PC-9 (cell line): ENCODE results near the gene AEBP1. TPM values are rescaled to one million over a fixed set of nuclear protein-coding genes. Genes with fewer than 3 reads are reported as not detected.

Experiments used
- BruUV-seq: library from RNA; stranded (reverse); fragments of 400-500 nt; replicated peaks from 2 replicates; lab custom pipeline; 2021; lab: Mats Ljungman, UMichigan
- CTCF ChIA-PET: fragments of 300-600 bp; sonication (Branson Sonifier 250); formaldehyde crosslinking; loops from one replicate; lab custom pipeline; 2022; ENCODE audit warnings: antibody characterized with exemption; lab: Charles Lee
- POLR2A ChIA-PET: fragments of 300-600 bp; sonication (Branson Sonifier 250); formaldehyde crosslinking; loops from one replicate; lab custom pipeline; 2022; ENCODE audit warnings: antibody characterized with exemption; ENCODE audit not compliant: unreplicated experiment; lab: Charles Lee
- DNase-seq, 2 experiments: peaks; one replicate each; pipeline versions ENCODE4 v3.0.0 to v3.0.0-alpha.2; 2015 to 2022; ENCODE audit warnings: mixed read lengths in 1 of 2
- H2AFZ ChIP-seq: fragments of 200-600 bp; sonication (generic); 2 replicates; pipeline ENCODE4 v1.8.1; 2017; ENCODE audit warnings: antibody characterized with exemption
- H3F3A ChIP-seq: fragments of 200-600 bp; sonication (generic); 2 replicates; pipeline ENCODE4 v1.8.1; 2017; ENCODE audit warnings: antibody characterized with exemption, mild to moderate bottlenecking, low read depth; ENCODE audit not compliant: insufficient read depth
- H3K27ac ChIP-seq: fragments of 200-600 bp; sonication (generic); 2 replicates; pipeline ENCODE4 v1.6.1; 2016; ENCODE audit warnings: mixed run types
- H3K27me3 ChIP-seq: fragments of 200-600 bp; sonication (generic); 2 replicates; pipeline ENCODE4 v1.6.1; 2016; ENCODE audit warnings: low read depth, mixed run types; ENCODE audit not compliant: insufficient read depth
- H3K36me3 ChIP-seq: fragments of 200-600 bp; sonication (generic); 2 replicates; pipeline ENCODE4 v1.6.1; 2016; ENCODE audit warnings: low read depth, mixed run types
- H3K4me1 ChIP-seq: fragments of 200-600 bp; sonication (generic); replicated peaks from 2 replicates; pipeline ENCODE4 v1.6.1; 2016; ENCODE audit warnings: mixed run types; ENCODE audit not compliant: insufficient read depth
- H3K4me2 ChIP-seq: fragments of 200-600 bp; sonication (generic); 2 replicates; pipeline ENCODE4 v1.6.1; 2017; ENCODE audit warnings: mixed run types
- H3K4me3 ChIP-seq: fragments of 200-600 bp; sonication (generic); 2 replicates; pipeline ENCODE4 v1.6.1; 2016; ENCODE audit warnings: mixed run types
- H3K79me2 ChIP-seq: fragments of 200-600 bp; sonication (generic); 2 replicates; pipeline ENCODE4 v1.6.1; 2017; ENCODE audit warnings: low read depth, mixed run types
- H3K9me2 ChIP-seq: fragments of 200-600 bp; sonication (generic); 2 replicates; pipeline ENCODE4 v1.8.1; 2017; ENCODE audit warnings: mild to moderate bottlenecking; ENCODE audit not compliant: insufficient read depth
- H3K9me3 ChIP-seq: fragments of 200-600 bp; sonication (generic); 2 replicates; pipeline ENCODE4 v1.8.1; 2016; ENCODE audit warnings: low read depth; ENCODE audit not compliant: insufficient read depth
- H4K20me1 ChIP-seq: fragments of 200-600 bp; sonication (generic); 2 replicates; pipeline ENCODE4 v1.8.1; 2017; ENCODE audit not compliant: insufficient read depth
- EZH2 ChIP-seq: fragments of 200-600 bp; sonication (generic); IDR thresholded peaks from 2 replicates; pipeline ENCODE4 v1.8.0; 2017; ENCODE audit warnings: antibody characterized with exemption, low read depth
- intact Hi-C: fragments of 100-400 bp; cut with micrococcal nuclease; formaldehyde crosslinking; loops from one replicate; pipeline ENCODE4 v1.10.0; 2022; ENCODE audit not compliant: unreplicated experiment
- total RNA-seq: library from RNA; stranded (reverse); gene quantifications from 2 replicates; pipeline ENCODE4 v1.2.3, GENCODE V29; 2021
- TF ChIP-seq, protein P1 (sequence below): fragments of 200-600 bp; sonication (generic); conservative IDR thresholded peaks from 2 replicates; pipeline ENCODE4 v1.6.1; 2017; ENCODE audit warnings: mixed run types, antibody characterized with exemption, mild to moderate bottlenecking, moderate library complexity

Gene AEBP1
- total RNA-seq, 1 experiment from 2014 or later: 0.33 TPM

DNA sequence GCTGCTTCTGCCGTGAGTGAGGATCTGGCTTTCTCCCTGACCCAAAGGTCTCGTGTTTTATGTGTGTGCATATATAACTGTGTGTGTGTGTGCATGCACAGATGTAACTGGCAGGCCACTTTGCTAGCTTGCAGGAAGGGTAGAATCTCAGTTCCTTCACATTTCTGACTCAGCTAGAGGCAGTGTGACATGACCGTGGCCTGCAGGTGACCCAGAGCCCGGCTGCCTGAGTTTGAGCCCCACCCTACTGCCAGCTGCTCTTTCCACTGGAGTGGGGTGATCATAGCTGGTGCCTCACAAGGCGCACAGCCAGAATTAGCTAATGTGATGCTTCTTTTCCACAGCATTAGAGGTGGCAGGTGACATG, 46.3 kb downstream of the AEBP1 start:
- Histone ChIP-seq H3K9me2 (no peaks in the 10 kb centered on the region), H3K4me2 (peak overlapping the region; percentile 34), H3K79me2 (no peaks in the 10 kb centered on the region), H3K36me3 (no peaks in the 10 kb centered on the region), H3K9me3 (no peaks in the 10 kb centered on the region), H3F3A (no peaks in the 10 kb centered on the region), H2AFZ (no peak overlapping the region), H3K27ac (no peak overlapping the region), H3K4me1 (peaks cover 14% of the 10 kb centered on the region), H4K20me1 (no peaks in the 10 kb centered on the region), H3K4me3 (no peak overlapping the region), H3K27me3 (no peaks in the 10 kb centered on the region)
- CTCF ChIA-PET: interaction anchor here (0.5 to 1.3 kb wide), 3 partner anchors 9 to 67 kb away, joined by 3 read pairs; no protein-coding TSS in a partner anchor
- no peak for TF ChIP-seq EZH2
- TF ChIP-seq, protein P1, sequence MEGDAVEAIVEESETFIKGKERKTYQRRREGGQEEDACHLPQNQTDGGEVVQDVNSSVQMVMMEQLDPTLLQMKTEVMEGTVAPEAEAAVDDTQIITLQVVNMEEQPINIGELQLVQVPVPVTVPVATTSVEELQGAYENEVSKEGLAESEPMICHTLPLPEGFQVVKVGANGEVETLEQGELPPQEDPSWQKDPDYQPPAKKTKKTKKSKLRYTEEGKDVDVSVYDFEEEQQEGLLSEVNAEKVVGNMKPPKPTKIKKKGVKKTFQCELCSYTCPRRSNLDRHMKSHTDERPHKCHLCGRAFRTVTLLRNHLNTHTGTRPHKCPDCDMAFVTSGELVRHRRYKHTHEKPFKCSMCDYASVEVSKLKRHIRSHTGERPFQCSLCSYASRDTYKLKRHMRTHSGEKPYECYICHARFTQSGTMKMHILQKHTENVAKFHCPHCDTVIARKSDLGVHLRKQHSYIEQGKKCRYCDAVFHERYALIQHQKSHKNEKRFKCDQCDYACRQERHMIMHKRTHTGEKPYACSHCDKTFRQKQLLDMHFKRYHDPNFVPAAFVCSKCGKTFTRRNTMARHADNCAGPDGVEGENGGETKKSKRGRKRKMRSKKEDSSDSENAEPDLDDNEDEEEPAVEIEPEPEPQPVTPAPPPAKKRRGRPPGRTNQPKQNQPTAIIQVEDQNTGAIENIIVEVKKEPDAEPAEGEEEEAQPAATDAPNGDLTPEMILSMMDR: no peak
- DNase-seq: peak; percentile 74 to 80
- intact Hi-C loops: no loop called here
- POLR2A ChIA-PET: interaction anchor here (0.7 kb wide), 1 partner anchor 409 kb away, joined by 6 read pairs; no protein-coding TSS in a partner anchor
- no TSS peak for BruUV-seq

DNA sequence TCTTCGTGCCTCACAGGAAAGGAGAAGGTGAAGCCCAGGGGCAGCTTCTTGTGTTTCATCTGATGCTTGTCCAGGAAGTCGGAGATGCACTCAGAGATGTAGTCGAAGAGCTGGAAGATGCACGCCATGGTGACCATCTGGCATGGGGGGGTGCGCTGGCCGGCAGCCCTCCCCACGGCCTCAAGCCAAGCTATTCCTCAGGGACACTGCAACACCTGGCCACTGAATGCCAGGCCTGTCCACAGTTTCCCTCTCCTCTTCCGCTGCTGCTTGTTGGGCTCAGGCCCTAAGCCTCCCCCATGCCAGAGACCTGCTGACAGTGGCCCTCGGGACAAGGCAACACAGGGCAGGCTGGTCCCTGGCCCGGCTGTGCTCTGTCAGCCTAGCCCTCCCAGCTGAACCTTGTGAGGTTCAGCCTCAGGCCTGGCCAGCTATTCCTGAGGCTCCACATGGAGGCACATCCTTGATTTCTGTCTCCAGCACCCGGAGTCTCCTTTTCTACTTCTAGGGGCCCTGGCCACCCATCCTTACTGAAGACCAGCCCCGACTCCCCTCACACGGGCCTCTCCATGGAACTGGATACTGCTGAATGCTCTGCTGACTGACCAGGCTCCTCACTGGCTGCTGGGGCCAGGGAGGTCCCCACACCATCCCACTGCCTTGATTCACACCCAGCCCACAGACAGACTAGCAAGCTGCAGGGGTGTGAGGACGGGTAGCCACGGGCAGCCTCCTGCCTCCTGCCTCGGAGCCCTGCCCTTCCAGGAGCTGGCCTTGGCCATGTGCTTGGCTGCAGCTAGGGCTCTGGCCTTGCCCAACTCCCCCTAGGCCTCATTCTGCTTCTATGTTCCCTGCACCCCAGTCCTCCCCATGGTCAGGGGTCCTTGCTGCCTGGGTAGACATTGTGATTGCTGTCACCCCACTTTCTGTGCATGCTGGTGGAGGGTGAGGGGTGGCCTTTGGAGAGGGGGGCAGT, 47.1 kb downstream of the AEBP1 start:
- TF ChIP-seq, protein P1: no peak
- no peak for TF ChIP-seq EZH2
- H3K4me2 ChIP-seq: peak overlapping the region; percentile 34
- no peaks in the 10 kb centered on the region for H3K9me3 ChIP-seq
- no peaks in the 10 kb centered on the region for H3K27me3 ChIP-seq
- ChIA-PET POLR2A (no interaction called here), CTCF (interaction anchor here (1.0 to 1.3 kb wide), 2 partner anchors 10 to 20 kb away, joined by 3 read pairs; no protein-coding TSS in a partner anchor)
- H2AFZ ChIP-seq: no peak overlapping the region
- H3K27ac ChIP-seq: no peak overlapping the region
- H3K9me2 ChIP-seq: no peaks in the 10 kb centered on the region
- no peaks in the 10 kb centered on the region for H3K79me2 ChIP-seq
- H3K36me3 ChIP-seq: no peaks in the 10 kb centered on the region
- no peak for DNase-seq
- no peaks in the 10 kb centered on the region for H3F3A ChIP-seq
- peaks cover 14% of the 10 kb centered on the region for H3K4me1 ChIP-seq
- H4K20me1 ChIP-seq: no peaks in the 10 kb centered on the region
- intact Hi-C loops: no loop called here
- H3K4me3 ChIP-seq: no peak overlapping the region
- BruUV-seq: no TSS peak

DNA sequence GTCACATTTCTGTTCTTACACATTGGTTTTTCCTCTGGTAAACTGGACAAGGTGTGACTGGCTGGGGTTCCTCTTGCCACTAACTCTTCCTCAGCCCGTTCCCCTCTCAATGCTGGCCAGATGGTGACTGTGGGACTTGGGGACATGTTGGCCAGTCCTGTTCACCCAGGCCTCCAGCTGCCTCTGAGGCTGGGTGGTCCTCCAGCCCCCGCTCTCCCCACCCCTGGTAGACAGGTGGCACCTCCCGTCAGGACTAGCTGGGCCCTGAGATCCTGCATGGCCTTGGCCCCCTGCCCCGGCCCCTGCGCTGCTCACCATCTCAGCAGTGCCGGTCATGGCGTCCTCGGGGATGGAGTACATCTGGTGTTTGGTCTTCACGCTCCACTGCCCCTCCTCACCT, 47.8 kb downstream of the AEBP1 start:
- POLR2A ChIA-PET: no interaction called here
- no peaks in the 10 kb centered on the region for H3K36me3 ChIP-seq
- no peaks in the 10 kb centered on the region for H4K20me1 ChIP-seq
- intact Hi-C loops: no loop called here
- H3K4me1 ChIP-seq: peaks cover 14% of the 10 kb centered on the region
- TF ChIP-seq EZH2: no peak
- TF ChIP-seq, protein P1: no peak
- no peak for DNase-seq
- H3K27ac ChIP-seq: no peak overlapping the region
- no peaks in the 10 kb centered on the region for H3K79me2 ChIP-seq
- no peaks in the 10 kb centered on the region for H3K27me3 ChIP-seq
- CTCF ChIA-PET: no interaction called here
- no peaks in the 10 kb centered on the region for H3K9me2 ChIP-seq
- H2AFZ ChIP-seq: no peak overlapping the region
- H3K9me3 ChIP-seq: no peaks in the 10 kb centered on the region
- no peak overlapping the region for H3K4me3 ChIP-seq
- no peaks in the 10 kb centered on the region for H3F3A ChIP-seq
- BruUV-seq: no TSS peak
- H3K4me2 ChIP-seq: no peak overlapping the region
